WTC11 (cell line): ENCODE data around the gene TMEM181. TPM values are rescaled to one million over a fixed set of nuclear protein-coding genes. Genes with fewer than 3 reads are reported as not detected.

Experiments
- ATAC-seq: fragments of 200-7000 bp; cut with Tn5 transposase; 2 replicates; pipeline ENCODE4 v1.10.0; 2021; ENCODE audit warnings: mild to moderate bottlenecking, moderate library complexity
- CTCF ChIA-PET: fragments of 300-600 bp; sonication (Branson Sonifier 250); formaldehyde crosslinking; loops from one replicate; lab custom pipeline; 2021; ENCODE audit warnings: antibody characterized with exemption; lab: Charles Lee
- POLR2A ChIA-PET: fragments of 350-600 bp; sonication (Branson Sonifier 250); formaldehyde crosslinking; loops from one replicate; lab custom pipeline; 2021; ENCODE audit warnings: antibody characterized with exemption; lab: Charles Lee
- DNase-seq: peaks from one replicate; pipeline ENCODE4 v3.0.0; 2021; ENCODE audit warnings: low spot score
- H3K27ac Mint-ChIP-seq: 2 replicates; pipeline ENCODE4 v1.8.0; 2021; ENCODE audit warnings: mixed read lengths
- H3K27me3 Mint-ChIP-seq: 2 replicates; pipeline ENCODE4 v1.8.0; 2021; ENCODE audit warnings: low read depth, mild to moderate bottlenecking, moderate library complexity, mixed read lengths
- H3K36me3 Mint-ChIP-seq: 2 replicates; pipeline ENCODE4 v1.8.0; 2021; ENCODE audit warnings: mixed read lengths
- H3K4me1 Mint-ChIP-seq: 2 replicates; pipeline ENCODE4 v1.8.0; 2022; ENCODE audit warnings: mixed read lengths
- H3K4me3 Mint-ChIP-seq: 2 replicates; pipeline ENCODE4 v1.8.0; 2021; ENCODE audit warnings: mild to moderate bottlenecking, moderate library complexity, mixed read lengths
- H3K9me3 Mint-ChIP-seq: 2 replicates; pipeline ENCODE4 v1.8.0; 2021; ENCODE audit warnings: mixed read lengths
- ARID4B ChIP-seq: sonication (generic); formaldehyde crosslinking; IDR thresholded peaks from 2 replicates; pipeline ENCODE4 v1.8.0; 2023; ENCODE audit warnings: missing genetic modification reagents, mild to moderate bottlenecking, borderline replicate concordance
- CREB1 ChIP-seq: sonication (generic); formaldehyde crosslinking; IDR thresholded peaks from 2 replicates; pipeline ENCODE4 v1.8.0; 2023; ENCODE audit warnings: mild to moderate bottlenecking, missing genetic modification reagents
- E2F5 ChIP-seq: sonication (generic); formaldehyde crosslinking; IDR thresholded peaks from 2 replicates; pipeline ENCODE4 v1.8.1; 2022; ENCODE audit warnings: mild to moderate bottlenecking, moderate library complexity, missing genetic modification reagents
- GABPB1 ChIP-seq: sonication (generic); formaldehyde crosslinking; IDR thresholded peaks from 2 replicates; pipeline ENCODE4 v1.8.1; 2023; ENCODE audit warnings: mild to moderate bottlenecking, missing genetic modification reagents
- GRHL2 ChIP-seq: fragments of 250-450 bp; sonication (Bioruptor Pico); IDR thresholded peaks from 2 replicates; pipeline ENCODE4 v1.8.0; 2022; ENCODE audit warnings: mild to moderate bottlenecking, moderate library complexity; ENCODE audit not compliant: insufficient replicate concordance, severe bottlenecking
- JAZF1 ChIP-seq: fragments of 250-450 bp; sonication (Bioruptor Pico); IDR thresholded peaks from 2 replicates; pipeline ENCODE4 v1.9.0; 2021; ENCODE audit warnings: moderate library complexity, mild to moderate bottlenecking, inconsistent platforms
- OVOL2 ChIP-seq: fragments of 250-450 bp; sonication (Bioruptor Pico); IDR thresholded peaks from 2 replicates; pipeline ENCODE4 v1.9.0; 2021; ENCODE audit warnings: mild to moderate bottlenecking, borderline replicate concordance
- PRDM15 ChIP-seq: sonication (generic); formaldehyde crosslinking; IDR thresholded peaks from 2 replicates; pipeline ENCODE4 v1.8.0; 2022; ENCODE audit warnings: missing genetic modification reagents
- PREB ChIP-seq: sonication (generic); formaldehyde crosslinking; IDR thresholded peaks from 2 replicates; pipeline ENCODE4 v1.8.1; 2022; ENCODE audit warnings: mild to moderate bottlenecking, missing genetic modification reagents, moderate library complexity, borderline replicate concordance
- RELA ChIP-seq: sonication (generic); formaldehyde crosslinking; IDR thresholded peaks from 2 replicates; pipeline ENCODE4 v1.8.1; 2022; ENCODE audit warnings: missing genetic modification reagents, mild to moderate bottlenecking, borderline replicate concordance
- RORB ChIP-seq: fragments of 250-450 bp; sonication (Bioruptor Pico); IDR thresholded peaks from 2 replicates; pipeline ENCODE4 v1.9.0; 2021; ENCODE audit warnings: mild to moderate bottlenecking
- TP53 ChIP-seq: sonication (generic); formaldehyde crosslinking; IDR thresholded peaks from 2 replicates; pipeline ENCODE4 v1.8.1; 2023; ENCODE audit warnings: mild to moderate bottlenecking, missing genetic modification reagents
- USF2 ChIP-seq: sonication (generic); formaldehyde crosslinking; IDR thresholded peaks from 2 replicates; pipeline ENCODE4 v1.8.1; 2023; ENCODE audit warnings: mild to moderate bottlenecking, missing genetic modification reagents, moderate library complexity
- ZNF425 ChIP-seq: fragments of 250-450 bp; sonication (Bioruptor Pico); conservative IDR thresholded peaks from 2 replicates; pipeline ENCODE4 v1.9.0; 2021; ENCODE audit warnings: mild to moderate bottlenecking
- ZNF512 ChIP-seq: sonication (generic); formaldehyde crosslinking; IDR thresholded peaks from 2 replicates; pipeline ENCODE4 v1.8.1; 2022; ENCODE audit warnings: missing genetic modification reagents, borderline replicate concordance
- total RNA-seq: library from RNA; stranded (reverse); gene quantifications from 3 replicates; pipeline ENCODE4 v1.2.3, GENCODE V29; 2021

The TMEM181 gene
- total RNA-seq, 1 experiment from 2014 or later, result 18.8 TPM

- TF ChIP-seq ZNF425 (no peak), PRDM15 (CRISPR knock-in tag) (no peak), CREB1 (CRISPR knock-in tag) (no peak)
Observed at GRCh38 chr6:158570681-158570962, 10.7 kb downstream of the TMEM181 start (continued).

GRCh38 chr6:158571826-158572652 is 12.1 kb downstream of the TMEM181 start:
- DNase-seq (no peak), ATAC-seq (no peak)
- H3K36me3 Mint-ChIP-seq, result peaks cover 13% of the 10 kb centered on the region
- CTCF ChIA-PET, result no interaction called here
- H3K4me1 Mint-ChIP-seq, result peaks cover 36% of the 10 kb centered on the region
- POLR2A ChIA-PET, result no interaction called here
- no peaks in the 10 kb centered on the region for H3K27me3 Mint-ChIP-seq
- peak overlapping the region; percentile 78; the same call in 1 of the 2 replicates for H3K27ac Mint-ChIP-seq
- no peak overlapping the region for H3K4me3 Mint-ChIP-seq
- TF ChIP-seq GABPB1 (peak; percentile 90), E2F5 (no peak), PREB (peak; percentile 69; the same call in 1 of the 2 replicates)
- no peaks in the 10 kb centered on the region for H3K9me3 Mint-ChIP-seq

GRCh38 chr6:158572653-158573541 is 13.0 kb downstream of the TMEM181 start:
- DNase-seq, result no peak
- no peak for ATAC-seq
- no peak overlapping the region for H3K4me3 Mint-ChIP-seq
- POLR2A ChIA-PET, result no interaction called here
- H3K36me3 Mint-ChIP-seq, result peaks cover 18% of the 10 kb centered on the region
- peak overlapping the region; percentile 96 for H3K27ac Mint-ChIP-seq
- no peaks in the 10 kb centered on the region for H3K27me3 Mint-ChIP-seq
- H3K4me1 Mint-ChIP-seq, result peaks cover 27% of the 10 kb centered on the region
- H3K9me3 Mint-ChIP-seq, result no peaks in the 10 kb centered on the region
- CTCF ChIA-PET, result no interaction called here
- no peak for TF ChIP-seq USF2 (CRISPR knock-in tag)
- TF ChIP-seq OVOL2 (CRISPR knock-in tag), result no peak
- no peak for TF ChIP-seq ARID4B (CRISPR knock-in tag)
- no peak for TF ChIP-seq TP53
- TF ChIP-seq JAZF1 (CRISPR knock-in tag), result no peak
- TF ChIP-seq RORB (CRISPR knock-in tag), result no peak
- no peak for TF ChIP-seq GRHL2
- TF ChIP-seq ZNF512 (CRISPR knock-in tag), result no peak
- no peak for TF ChIP-seq RELA (CRISPR knock-in tag)
